ENCODE results near the gene CYP2U1.
"Not testable (repeated sequence)": the region's sequence is repeated elsewhere in the genome, so short reads cannot be mapped to it uniquely, and the experiment has no call there.

GRCh38 chr4:107967519-107967918, 36.2 kb downstream of the CYP2U1 start:
- TF ChIP-seq, protein P1, sequence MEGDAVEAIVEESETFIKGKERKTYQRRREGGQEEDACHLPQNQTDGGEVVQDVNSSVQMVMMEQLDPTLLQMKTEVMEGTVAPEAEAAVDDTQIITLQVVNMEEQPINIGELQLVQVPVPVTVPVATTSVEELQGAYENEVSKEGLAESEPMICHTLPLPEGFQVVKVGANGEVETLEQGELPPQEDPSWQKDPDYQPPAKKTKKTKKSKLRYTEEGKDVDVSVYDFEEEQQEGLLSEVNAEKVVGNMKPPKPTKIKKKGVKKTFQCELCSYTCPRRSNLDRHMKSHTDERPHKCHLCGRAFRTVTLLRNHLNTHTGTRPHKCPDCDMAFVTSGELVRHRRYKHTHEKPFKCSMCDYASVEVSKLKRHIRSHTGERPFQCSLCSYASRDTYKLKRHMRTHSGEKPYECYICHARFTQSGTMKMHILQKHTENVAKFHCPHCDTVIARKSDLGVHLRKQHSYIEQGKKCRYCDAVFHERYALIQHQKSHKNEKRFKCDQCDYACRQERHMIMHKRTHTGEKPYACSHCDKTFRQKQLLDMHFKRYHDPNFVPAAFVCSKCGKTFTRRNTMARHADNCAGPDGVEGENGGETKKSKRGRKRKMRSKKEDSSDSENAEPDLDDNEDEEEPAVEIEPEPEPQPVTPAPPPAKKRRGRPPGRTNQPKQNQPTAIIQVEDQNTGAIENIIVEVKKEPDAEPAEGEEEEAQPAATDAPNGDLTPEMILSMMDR (IDR thresholded peaks at IDR 0.05 in 8 of 11, conservative IDR thresholded peaks at IDR 0.05 in 3 of 11) = not testable (repeated sequence)
- TF ChIP-seq POLR2AphosphoS5, POLR2A (IDR thresholded peaks at IDR 0.05): not testable (repeated sequence)

Data from spleen (tissue), 7 donors.